Hepatocyte (in vitro differentiated cells): ENCODE results near the gene POLDIP2. TPM values are rescaled to one million over a fixed set of nuclear protein-coding genes. Genes with fewer than 3 reads are reported as not detected.
A peak's percentile ranks its signal among the peaks of the same experiment; 100 is the strongest.

Source experiments
- DNase-seq: peaks from one replicate; pipeline ENCODE4 v3.0.0-alpha.2; 2016; ENCODE audit warnings: low spot score
- H2AFZ ChIP-seq: fragments of 200-600 bp; sonication (generic); 2 replicates; pipeline ENCODE4 v1.6.0; 2016; ENCODE audit warnings: antibody characterized with exemption, mild to moderate bottlenecking
- H3K27ac ChIP-seq: fragments of 200-600 bp; sonication (generic); 2 replicates; pipeline ENCODE4 v1.5.1; 2016; ENCODE audit warnings: mild to moderate bottlenecking
- H3K27me3 ChIP-seq: fragments of 200-600 bp; sonication (generic); 2 replicates; pipeline ENCODE4 v1.6.1; 2016
- H3K36me3 ChIP-seq: fragments of 200-600 bp; sonication (generic); replicated peaks from 2 replicates; pipeline ENCODE4 v1.5.1; 2016; ENCODE audit warnings: low read depth; ENCODE audit not compliant: insufficient read depth
- H3K4me1 ChIP-seq: fragments of 200-600 bp; sonication (generic); 2 replicates; pipeline ENCODE4 v1.5.1; 2016; ENCODE audit warnings: mild to moderate bottlenecking, moderate library complexity; ENCODE audit not compliant: insufficient read depth
- H3K4me2 ChIP-seq: fragments of 200-600 bp; sonication (generic); 2 replicates; pipeline ENCODE4 v1.6.0; 2016
- H3K4me3 ChIP-seq: fragments of 200-600 bp; sonication (generic); 2 replicates; pipeline ENCODE4 v1.5.1; 2016; ENCODE audit warnings: mild to moderate bottlenecking
- H3K79me2 ChIP-seq: fragments of 200-600 bp; sonication (generic); 2 replicates; pipeline ENCODE4 v1.6.0; 2017; ENCODE audit warnings: mild to moderate bottlenecking
- H3K9me2 ChIP-seq: fragments of 200-600 bp; sonication (generic); replicated peaks from 2 replicates; pipeline ENCODE4 v1.6.0; 2017; ENCODE audit warnings: mild to moderate bottlenecking; ENCODE audit not compliant: insufficient read depth
- H3K9me3 ChIP-seq: fragments of 200-600 bp; sonication (generic); 2 replicates; pipeline ENCODE4 v1.5.1; 2016; ENCODE audit warnings: low read depth, mild to moderate bottlenecking
- H4K20me1 ChIP-seq: fragments of 200-600 bp; sonication (generic); 2 replicates; pipeline ENCODE4 v1.6.0; 2016; ENCODE audit warnings: mild to moderate bottlenecking; ENCODE audit not compliant: insufficient read depth, poor library complexity, severe bottlenecking
- CTCF ChIP-seq: fragments of 200-600 bp; sonication (generic); IDR thresholded peaks from 2 replicates; pipeline ENCODE4 v1.5.1; 2016; ENCODE audit warnings: antibody characterized with exemption, mild to moderate bottlenecking; ENCODE audit not compliant: poor library complexity
- EZH2 ChIP-seq: fragments of 200-600 bp; sonication (generic); IDR thresholded peaks from 2 replicates; pipeline ENCODE4 v1.6.1; 2016; ENCODE audit warnings: antibody characterized with exemption, mild to moderate bottlenecking, borderline replicate concordance
- EZH2phosphoT487 ChIP-seq: fragments of 200-600 bp; sonication (generic); IDR thresholded peaks from one replicate; pipeline ENCODE4 v1.6.1; 2018; ENCODE audit warnings: antibody characterized with exemption, mild to moderate bottlenecking, low read depth, moderate library complexity; ENCODE audit not compliant: unreplicated experiment, severe bottlenecking
- WGBS: methylation state at CpG from one replicate; pipeline ENCODE4 v1.1.6; 2016; ENCODE audit warnings: low lambda C conversion rate; ENCODE audit errors: missing lambda C conversion rate; 5-methylcytosine and 5-hydroxymethylcytosine counted together
- polyA plus RNA-seq: library from polyadenylated mRNA; unstranded; fragments of >200 nt; fragmentation: Nextera tagmentation; extraction: Ambion mirVana; gene quantifications from 2 replicates; pipeline ENCODE4 v1.2.1, GENCODE V29; 2016
- total RNA-seq: library from RNA; depleted of rRNA; stranded (reverse); fragments of >200 nt; gene quantifications from 2 replicates; pipeline ENCODE4 v1.2.3, GENCODE V29; 2014

Gene POLDIP2
- total and polyA plus RNA-seq, 2 experiments from 2014 or later: 82.9 to 122 TPM

- Histone ChIP-seq H3K79me2 (no peaks in the 10 kb centered on the region), H3K4me3 (no peak overlapping the region), H3K9me2 (no peaks in the 10 kb centered on the region), H3K4me1 (peaks cover 22% of the 10 kb centered on the region), H3K4me2 (no peak overlapping the region), H3K36me3 (no peaks in the 10 kb centered on the region), H3K9me3 (no peaks in the 10 kb centered on the region), H4K20me1 (no peaks in the 10 kb centered on the region), H3K27ac (peak overlapping the region; percentile 59), H3K27me3 (no peaks in the 10 kb centered on the region), H2AFZ (no peak overlapping the region)
- DNase-seq: peak; percentile 44
- 74% methylated on average over 6 of the region's 6 CpGs for WGBS
- TF ChIP-seq CTCF (no peak), EZH2phosphoT487 (no peak), EZH2 (no peak)
These were observed 41.1 kb upstream of the POLDIP2 start for GRCh38 chr17:28398280-28398981.

GRCh38 chr17:28397687-28398279, 40.5 kb upstream of the POLDIP2 start:
- Histone ChIP-seq H3K27me3 (no peaks in the 10 kb centered on the region), H3K9me2 (no peaks in the 10 kb centered on the region), H2AFZ (no peak overlapping the region), H3K79me2 (no peaks in the 10 kb centered on the region), H3K27ac (peak overlapping the region; percentile 59), H3K36me3 (no peaks in the 10 kb centered on the region), H3K4me3 (no peak overlapping the region), H3K4me1 (peaks cover 22% of the 10 kb centered on the region), H3K9me3 (no peaks in the 10 kb centered on the region), H3K4me2 (no peak overlapping the region), H4K20me1 (no peaks in the 10 kb centered on the region)
- TF ChIP-seq EZH2phosphoT487 (no peak), EZH2 (no peak), CTCF (no peak)
- WGBS: 92% methylated on average over 7 of the region's 7 CpGs
- DNase-seq: no peak

GRCh38 chr17:28397275-28397674, 39.9 kb upstream of the POLDIP2 start:
- Histone ChIP-seq H3K4me1 (peaks cover 22% of the 10 kb centered on the region), H3K36me3 (no peaks in the 10 kb centered on the region), H3K27me3 (no peaks in the 10 kb centered on the region), H4K20me1 (no peaks in the 10 kb centered on the region), H3K4me2 (no peak overlapping the region), H3K27ac (peak overlapping the region; percentile 80), H3K79me2 (no peaks in the 10 kb centered on the region), H3K9me2 (no peaks in the 10 kb centered on the region), H3K9me3 (no peaks in the 10 kb centered on the region), H3K4me3 (no peak overlapping the region), H2AFZ (no peak overlapping the region)
- no peak for DNase-seq
- TF ChIP-seq EZH2phosphoT487 (no peak), EZH2 (no peak), CTCF (no peak)
- WGBS: 97% methylated on average over 3 of the region's 3 CpGs
